ENCODE data around the gene CCDC142.

- peak; percentile 1 for TF ChIP-seq CTCF (IDR thresholded peaks at IDR 0.05)
- no peak for TF ChIP-seq EZH2 (IDR thresholded peaks at IDR 0.05; ENCODE audit: borderline replicate concordance, insufficient read depth, low read depth, low read length, poor library complexity, severe bottlenecking)
These were observed 46.0 kb upstream of the CCDC142 start for GRCh38 chr2:74528600-74529356.
